Retinal pigment epithelial cell (primary cell): ENCODE data around the gene DIP2C.

Experiments used
- DNase-seq: peaks from one replicate; pipeline ENCODE4 v3.0.0-alpha.2; 2010; ENCODE audit warnings: low read depth
- H3K4me3 ChIP-seq: 2 replicates; pipeline ENCODE4 v1.5.1; 2011; ENCODE audit warnings: mild to moderate bottlenecking, low read length, control low read depth, moderate library complexity
- TF ChIP-seq, protein P1 (sequence below): conservative IDR thresholded peaks from 2 replicates; pipeline ENCODE4 v1.5.1; 2011; ENCODE audit warnings: low read depth, low read length, control low read depth, inconsistent platforms

The DIP2C gene

DNA sequence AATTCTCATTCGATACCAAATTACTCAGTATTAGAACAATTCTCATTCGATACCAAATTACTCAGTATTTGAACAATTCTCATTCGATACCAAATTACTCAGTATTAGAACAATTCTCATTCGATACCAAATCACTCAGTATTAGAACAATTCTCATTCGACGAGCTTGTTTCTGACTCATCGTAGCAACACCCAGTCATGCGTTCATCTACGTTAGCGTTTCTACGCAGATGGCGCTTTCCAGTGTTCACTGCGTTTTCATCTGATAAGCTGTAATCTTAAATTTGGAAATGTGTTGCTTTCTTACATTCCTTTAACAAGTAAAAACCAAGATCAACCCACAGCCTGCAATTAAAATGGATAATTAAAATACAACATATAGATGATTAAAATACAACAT lies 277.9 kb downstream of the DIP2C start:
- TF ChIP-seq, protein P1, sequence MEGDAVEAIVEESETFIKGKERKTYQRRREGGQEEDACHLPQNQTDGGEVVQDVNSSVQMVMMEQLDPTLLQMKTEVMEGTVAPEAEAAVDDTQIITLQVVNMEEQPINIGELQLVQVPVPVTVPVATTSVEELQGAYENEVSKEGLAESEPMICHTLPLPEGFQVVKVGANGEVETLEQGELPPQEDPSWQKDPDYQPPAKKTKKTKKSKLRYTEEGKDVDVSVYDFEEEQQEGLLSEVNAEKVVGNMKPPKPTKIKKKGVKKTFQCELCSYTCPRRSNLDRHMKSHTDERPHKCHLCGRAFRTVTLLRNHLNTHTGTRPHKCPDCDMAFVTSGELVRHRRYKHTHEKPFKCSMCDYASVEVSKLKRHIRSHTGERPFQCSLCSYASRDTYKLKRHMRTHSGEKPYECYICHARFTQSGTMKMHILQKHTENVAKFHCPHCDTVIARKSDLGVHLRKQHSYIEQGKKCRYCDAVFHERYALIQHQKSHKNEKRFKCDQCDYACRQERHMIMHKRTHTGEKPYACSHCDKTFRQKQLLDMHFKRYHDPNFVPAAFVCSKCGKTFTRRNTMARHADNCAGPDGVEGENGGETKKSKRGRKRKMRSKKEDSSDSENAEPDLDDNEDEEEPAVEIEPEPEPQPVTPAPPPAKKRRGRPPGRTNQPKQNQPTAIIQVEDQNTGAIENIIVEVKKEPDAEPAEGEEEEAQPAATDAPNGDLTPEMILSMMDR = no peak
- DNase-seq = no peak
- no peak overlapping the region for H3K4me3 ChIP-seq

DNA sequence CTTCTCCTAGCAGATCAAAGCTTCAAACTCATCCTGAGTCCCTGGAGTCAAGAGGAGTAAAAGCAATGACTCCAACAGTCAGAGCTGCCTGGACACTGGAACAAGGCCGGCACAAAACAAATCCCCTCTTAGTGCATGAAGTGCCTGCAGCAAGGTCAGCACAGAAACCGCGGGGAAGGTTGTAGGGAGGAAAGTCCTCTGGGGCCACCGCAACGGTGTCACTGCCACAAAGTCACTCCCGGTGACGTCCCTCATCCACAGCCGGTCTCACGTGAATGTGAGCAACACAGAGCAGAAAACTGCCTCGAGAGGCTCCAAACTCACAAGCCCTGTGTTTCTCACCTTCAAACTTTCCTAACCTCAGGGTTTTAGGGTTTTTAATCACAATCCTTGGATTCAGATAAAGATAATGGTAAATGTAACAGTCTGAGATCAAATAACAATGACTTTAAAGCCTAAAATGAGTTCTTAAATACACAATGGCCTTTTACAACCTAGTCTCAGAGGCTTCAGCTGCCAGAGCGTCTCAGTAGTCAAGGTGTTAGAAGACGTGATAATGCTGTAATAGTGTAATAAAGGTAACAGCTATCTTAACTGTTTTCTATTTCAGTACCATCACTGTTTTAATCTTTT lies 279.9 kb downstream of the DIP2C start:
- H3K4me3 ChIP-seq = no peak overlapping the region
- TF ChIP-seq, protein P1 = no peak
- no peak for DNase-seq

DNA sequence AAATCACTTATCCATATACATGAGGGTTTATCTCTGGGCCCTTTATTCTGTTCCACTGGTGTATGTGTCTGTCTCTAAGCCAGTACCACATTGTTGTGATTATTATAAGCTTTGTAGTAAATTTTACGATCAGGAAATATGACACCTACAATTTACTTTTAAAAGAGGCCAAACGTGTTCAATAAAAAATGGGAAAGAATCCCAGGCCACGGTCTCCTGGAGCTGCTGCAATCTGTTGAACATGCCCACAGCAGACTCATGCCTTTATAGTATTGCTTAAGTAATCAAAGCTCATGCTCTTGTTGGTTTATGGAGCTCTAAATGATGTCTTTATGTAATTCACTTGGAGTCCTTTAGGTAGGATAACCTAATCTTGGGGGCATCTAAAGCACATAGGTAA lies 281.2 kb downstream of the DIP2C start:
- H3K4me3 ChIP-seq = no peak overlapping the region
- TF ChIP-seq, protein P1 = no peak
- no peak for DNase-seq

DNA sequence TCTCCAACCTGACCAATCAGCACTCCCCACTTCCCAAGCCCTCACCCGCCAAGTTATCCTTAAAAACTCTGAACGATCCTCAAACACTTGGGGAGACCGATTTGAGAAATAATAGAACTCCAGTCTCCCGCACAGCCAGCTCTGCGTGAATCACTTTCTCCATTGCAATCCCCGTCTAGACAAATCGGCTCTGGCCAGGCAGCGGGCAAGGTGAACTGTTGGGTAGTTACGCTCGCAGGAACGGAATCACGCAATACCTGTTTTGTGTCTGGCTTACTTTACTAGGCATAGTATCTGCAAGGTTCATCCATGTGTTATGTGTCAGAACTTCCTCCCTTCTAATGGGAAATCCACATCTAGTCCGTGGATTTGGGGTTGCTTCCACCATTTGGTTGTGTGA lies 282.5 kb downstream of the DIP2C start:
- TF ChIP-seq, protein P1 = no peak
- H3K4me3 ChIP-seq = no peak overlapping the region
- DNase-seq = no peak

DNA sequence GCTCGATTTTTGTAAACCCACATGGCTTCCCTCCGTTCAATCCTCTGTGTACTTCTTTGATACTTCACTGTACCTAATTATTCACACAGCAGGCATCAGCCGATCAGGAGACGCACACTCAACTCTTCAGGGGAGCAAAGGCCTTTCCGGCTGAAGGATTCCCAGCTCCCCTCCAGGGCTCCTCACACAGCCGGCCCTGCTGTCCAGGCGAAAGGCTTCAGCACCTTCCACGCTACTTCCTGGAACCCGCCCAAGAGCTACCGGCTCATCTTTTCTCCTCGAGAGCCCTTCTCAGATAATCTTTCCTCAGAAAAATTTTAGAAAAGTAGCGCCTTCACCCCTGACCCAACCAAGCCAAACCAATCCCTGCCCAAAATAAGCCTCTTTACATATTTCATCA lies 283.8 kb downstream of the DIP2C start:
- no peak for DNase-seq
- TF ChIP-seq, protein P1 = no peak
- H3K4me3 ChIP-seq = no peak overlapping the region

DNA sequence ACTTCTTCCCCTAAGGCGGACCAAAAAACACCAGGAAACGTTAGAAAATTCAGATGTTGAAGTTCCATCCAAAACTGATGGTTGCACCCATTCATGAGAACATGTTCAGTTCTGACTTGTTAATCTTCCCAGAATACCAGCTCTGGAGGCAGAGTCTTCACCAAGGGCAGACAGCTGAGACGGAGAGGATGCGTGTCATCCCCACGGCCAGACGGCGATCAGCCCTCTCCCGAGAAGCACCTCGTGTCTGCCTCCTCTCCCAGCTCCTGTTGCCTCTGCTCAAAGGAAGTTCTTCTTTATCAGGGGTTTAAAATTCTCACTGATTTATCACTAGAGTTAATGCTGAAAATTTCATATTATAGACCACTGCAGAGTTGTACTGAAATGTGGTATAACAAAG lies 284.5 kb downstream of the DIP2C start:
- no peak for DNase-seq
- no peak overlapping the region for H3K4me3 ChIP-seq
- TF ChIP-seq, protein P1 = no peak

DNA sequence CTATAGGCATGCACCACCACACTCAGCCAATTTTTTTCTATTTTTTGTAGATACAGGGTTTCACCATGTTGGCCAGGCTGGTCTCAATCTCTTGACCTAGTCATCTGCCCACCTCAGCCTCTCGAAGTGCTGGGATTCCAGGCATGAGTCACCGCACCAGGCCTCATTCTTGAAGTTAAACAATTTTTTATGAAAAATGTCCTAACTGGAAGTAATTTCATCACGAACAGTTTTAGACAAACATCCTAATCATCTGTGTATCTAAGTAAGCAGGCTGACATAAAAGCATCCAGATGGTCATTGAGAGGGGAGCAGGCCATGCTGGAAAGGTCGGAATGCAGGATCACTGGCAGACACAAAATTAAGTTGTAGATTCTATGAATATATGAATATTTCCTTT lies 285.1 kb downstream of the DIP2C start:
- no peak for DNase-seq
- H3K4me3 ChIP-seq = no peak overlapping the region
- TF ChIP-seq, protein P1 = no peak
